HepG2 (cell line): ENCODE data around the gene ESAM.

Experiments used
- JUN ChIP-seq: sonication (generic); formaldehyde crosslinking; IDR thresholded peaks from 2 replicates; pipeline ENCODE4 v1.4.0; 2020; ENCODE audit warnings: mild to moderate bottlenecking, missing genetic modification reagents
- JUND ChIP-seq: sonication (generic); formaldehyde crosslinking; IDR thresholded peaks from 2 replicates; pipeline ENCODE4 v1.8.0; 2022; ENCODE audit warnings: mild to moderate bottlenecking, missing genetic modification reagents
- MXI1 ChIP-seq: IDR thresholded peaks from 3 replicates; pipeline ENCODE4 v1.6.1; 2012; ENCODE audit warnings: low read depth, low read length, inconsistent platforms, borderline replicate concordance
- NCOA1 ChIP-seq: sonication (generic); formaldehyde crosslinking; IDR thresholded peaks from 2 replicates; pipeline ENCODE4 v1.9.0; 2021; ENCODE audit warnings: missing genetic modification reagents
- PHB2 ChIP-seq: fragments of 450-650 bp; IDR thresholded peaks from 2 replicates; pipeline ENCODE4 v1.6.1; 2018; ENCODE audit not compliant: partially characterized antibody
- POLR2G ChIP-seq: fragments of 200-400 bp; formaldehyde crosslinking; IDR thresholded peaks from 2 replicates; pipeline ENCODE4 v1.6.1; 2018; ENCODE audit warnings: mild to moderate bottlenecking, low read depth, low read length, moderate library complexity
- SRF ChIP-seq: IDR thresholded peaks from 2 replicates; pipeline ENCODE4 v1.6.1; 2011; ENCODE audit warnings: mild to moderate bottlenecking, low read depth, low read length, moderate library complexity
- ZNF264 ChIP-seq: sonication (generic); formaldehyde crosslinking; IDR thresholded peaks from 2 replicates; pipeline ENCODE4 v1.4.0; 2020; ENCODE audit warnings: missing genetic modification reagents
- ZNF510 ChIP-seq: sonication (generic); formaldehyde crosslinking; IDR thresholded peaks from 2 replicates; pipeline ENCODE4 v1.4.0; 2020; ENCODE audit warnings: low read depth, mild to moderate bottlenecking, missing genetic modification reagents
- TF ChIP-seq, protein P1 (sequence below): sonication (generic); formaldehyde crosslinking; IDR thresholded peaks from one replicate; pipeline ENCODE4 v1.5.1; 2020; ENCODE audit warnings: mild to moderate bottlenecking, missing genetic modification reagents; ENCODE audit errors: not compliant biosample characterization

- TF ChIP-seq SRF (no peak), ZNF264 (no peak), ZNF510 (CRISPR knock-in tag) (no peak), POLR2G (no peak), JUN (CRISPR knock-in tag) (no peak), PHB2 (no peak), JUND (no peak), NCOA1 (no peak), MXI1 (no peak)
- TF ChIP-seq, protein P1, sequence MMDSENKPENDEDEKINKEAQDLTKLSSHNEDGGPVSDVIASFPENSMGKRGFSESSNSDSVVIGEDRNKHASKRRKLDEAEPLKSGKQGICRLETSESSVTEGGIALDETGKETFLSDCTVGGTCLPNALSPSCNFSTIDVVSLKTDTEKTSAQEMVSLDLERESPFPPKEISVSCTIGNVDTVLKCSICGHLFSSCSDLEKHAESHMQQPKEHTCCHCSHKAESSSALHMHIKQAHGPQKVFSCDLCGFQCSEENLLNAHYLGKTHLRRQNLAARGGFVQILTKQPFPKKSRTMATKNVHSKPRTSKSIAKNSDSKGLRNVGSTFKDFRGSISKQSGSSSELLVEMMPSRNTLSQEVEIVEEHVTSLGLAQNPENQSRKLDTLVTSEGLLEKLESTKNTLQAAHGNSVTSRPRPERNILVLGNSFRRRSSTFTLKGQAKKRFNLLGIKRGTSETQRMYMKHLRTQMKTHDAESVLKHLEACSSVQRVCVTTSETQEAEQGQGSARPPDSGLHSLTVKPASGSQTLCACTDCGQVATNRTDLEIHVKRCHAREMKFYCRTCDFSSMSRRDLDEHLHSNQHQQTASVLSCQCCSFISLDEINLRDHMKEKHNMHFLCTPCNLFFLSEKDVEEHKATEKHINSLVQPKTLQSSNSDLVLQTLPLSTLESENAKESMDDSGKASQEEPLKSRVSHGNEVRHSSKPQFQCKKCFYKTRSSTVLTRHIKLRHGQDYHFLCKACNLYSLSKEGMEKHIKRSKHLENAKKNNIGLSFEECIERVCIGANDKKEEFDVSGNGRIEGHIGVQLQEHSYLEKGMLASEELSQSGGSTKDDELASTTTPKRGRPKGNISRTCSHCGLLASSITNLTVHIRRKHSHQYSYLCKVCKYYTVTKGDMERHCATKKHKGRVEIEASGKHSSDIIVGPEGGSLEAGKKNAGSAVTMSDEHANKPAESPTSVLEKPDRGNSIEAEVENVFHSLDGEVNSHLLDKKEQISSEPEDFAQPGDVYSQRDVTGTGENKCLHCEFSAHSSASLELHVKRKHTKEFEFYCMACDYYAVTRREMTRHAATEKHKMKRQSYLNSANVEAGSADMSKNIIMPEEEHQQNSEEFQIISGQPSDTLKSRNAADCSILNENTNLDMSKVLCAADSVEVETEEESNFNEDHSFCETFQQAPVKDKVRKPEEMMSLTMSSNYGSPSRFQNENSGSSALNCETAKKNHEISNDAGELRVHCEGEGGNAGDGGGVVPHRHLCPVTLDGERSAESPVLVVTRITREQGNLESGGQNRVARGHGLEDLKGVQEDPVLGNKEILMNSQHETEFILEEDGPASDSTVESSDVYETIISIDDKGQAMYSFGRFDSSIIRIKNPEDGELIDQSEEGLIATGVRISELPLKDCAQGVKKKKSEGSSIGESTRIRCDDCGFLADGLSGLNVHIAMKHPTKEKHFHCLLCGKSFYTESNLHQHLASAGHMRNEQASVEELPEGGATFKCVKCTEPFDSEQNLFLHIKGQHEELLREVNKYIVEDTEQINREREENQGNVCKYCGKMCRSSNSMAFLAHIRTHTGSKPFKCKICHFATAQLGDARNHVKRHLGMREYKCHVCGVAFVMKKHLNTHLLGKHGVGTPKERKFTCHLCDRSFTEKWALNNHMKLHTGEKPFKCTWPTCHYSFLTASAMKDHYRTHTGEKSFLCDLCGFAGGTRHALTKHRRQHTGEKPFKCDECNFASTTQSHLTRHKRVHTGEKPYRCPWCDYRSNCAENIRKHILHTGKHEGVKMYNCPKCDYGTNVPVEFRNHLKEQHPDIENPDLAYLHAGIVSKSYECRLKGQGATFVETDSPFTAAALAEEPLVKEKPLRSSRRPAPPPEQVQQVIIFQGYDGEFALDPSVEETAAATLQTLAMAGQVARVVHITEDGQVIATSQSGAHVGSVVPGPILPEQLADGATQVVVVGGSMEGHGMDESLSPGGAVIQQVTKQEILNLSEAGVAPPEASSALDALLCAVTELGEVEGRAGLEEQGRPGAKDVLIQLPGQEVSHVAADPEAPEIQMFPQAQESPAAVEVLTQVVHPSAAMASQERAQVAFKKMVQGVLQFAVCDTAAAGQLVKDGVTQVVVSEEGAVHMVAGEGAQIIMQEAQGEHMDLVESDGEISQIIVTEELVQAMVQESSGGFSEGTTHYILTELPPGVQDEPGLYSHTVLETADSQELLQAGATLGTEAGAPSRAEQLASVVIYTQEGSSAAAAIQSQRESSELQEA: no peak
These were observed 29.9 kb downstream of the ESAM start for GRCh38 chr11:124732230-124732629.
